ENCODE data around the gene RPA3. TPM values are rescaled to one million over a fixed set of nuclear protein-coding genes. Genes with fewer than 3 reads are reported as not detected.

The RPA3 gene
- total and polyA plus RNA-seq, 2 of the 13 experiments (the other 11 are each of a cell fraction or from before 2014, with no cell fraction given) = 38.3 to 154 TPM

DNA sequence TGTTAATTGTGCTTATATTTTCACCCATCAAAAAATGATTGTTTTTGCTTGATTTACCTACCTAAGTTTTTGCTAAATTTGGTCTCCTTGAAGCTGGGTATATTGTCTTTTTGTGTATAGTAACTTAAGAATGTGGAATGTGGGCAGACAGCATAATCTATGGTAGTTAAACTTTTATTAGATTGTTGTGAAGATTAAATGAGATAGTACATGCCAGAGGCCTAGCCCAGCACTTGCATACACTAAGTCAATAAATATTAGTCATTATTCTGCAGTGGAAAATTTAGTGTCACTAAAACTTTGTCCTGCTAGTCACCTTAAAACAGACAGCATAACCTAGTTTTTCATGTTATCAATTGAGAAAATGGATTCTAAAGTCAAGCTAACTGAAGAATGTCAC lies 19.3 kb upstream of the RPA3 start (continued):
- TF ChIP-seq ZHX1 (CRISPR knock-in tag; IDR thresholded peaks at IDR 0.05; ENCODE audit: low read depth) (no peak), AKAP8 (CRISPR knock-in tag; IDR thresholded peaks at IDR 0.05) (no peak), IKZF4 (CRISPR knock-in tag; IDR thresholded peaks at IDR 0.05; ENCODE audit: borderline replicate concordance, low read depth, not compliant biosample characterization) (no peak)
- TF ChIP-seq, protein P1, sequence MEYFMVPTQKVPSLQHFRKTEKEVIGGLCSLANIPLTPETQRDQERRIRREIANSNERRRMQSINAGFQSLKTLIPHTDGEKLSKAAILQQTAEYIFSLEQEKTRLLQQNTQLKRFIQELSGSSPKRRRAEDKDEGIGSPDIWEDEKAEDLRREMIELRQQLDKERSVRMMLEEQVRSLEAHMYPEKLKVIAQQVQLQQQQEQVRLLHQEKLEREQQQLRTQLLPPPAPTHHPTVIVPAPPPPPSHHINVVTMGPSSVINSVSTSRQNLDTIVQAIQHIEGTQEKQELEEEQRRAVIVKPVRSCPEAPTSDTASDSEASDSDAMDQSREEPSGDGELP (IDR thresholded peaks at IDR 0.05; ENCODE audit: borderline replicate concordance, low read depth) = no peak
- TF ChIP-seq, protein P2, sequence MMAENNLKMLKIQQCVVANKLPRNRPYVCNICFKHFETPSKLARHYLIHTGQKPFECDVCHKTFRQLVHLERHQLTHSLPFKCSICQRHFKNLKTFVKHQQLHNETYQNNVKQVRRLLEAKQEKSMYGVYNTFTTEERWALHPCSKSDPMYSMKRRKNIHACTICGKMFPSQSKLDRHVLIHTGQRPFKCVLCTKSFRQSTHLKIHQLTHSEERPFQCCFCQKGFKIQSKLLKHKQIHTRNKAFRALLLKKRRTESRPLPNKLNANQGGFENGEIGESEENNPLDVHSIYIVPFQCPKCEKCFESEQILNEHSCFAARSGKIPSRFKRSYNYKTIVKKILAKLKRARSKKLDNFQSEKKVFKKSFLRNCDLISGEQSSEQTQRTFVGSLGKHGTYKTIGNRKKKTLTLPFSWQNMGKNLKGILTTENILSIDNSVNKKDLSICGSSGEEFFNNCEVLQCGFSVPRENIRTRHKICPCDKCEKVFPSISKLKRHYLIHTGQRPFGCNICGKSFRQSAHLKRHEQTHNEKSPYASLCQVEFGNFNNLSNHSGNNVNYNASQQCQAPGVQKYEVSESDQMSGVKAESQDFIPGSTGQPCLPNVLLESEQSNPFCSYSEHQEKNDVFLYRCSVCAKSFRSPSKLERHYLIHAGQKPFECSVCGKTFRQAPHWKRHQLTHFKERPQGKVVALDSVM (CRISPR knock-in tag; IDR thresholded peaks at IDR 0.05) = no peak

DNA sequence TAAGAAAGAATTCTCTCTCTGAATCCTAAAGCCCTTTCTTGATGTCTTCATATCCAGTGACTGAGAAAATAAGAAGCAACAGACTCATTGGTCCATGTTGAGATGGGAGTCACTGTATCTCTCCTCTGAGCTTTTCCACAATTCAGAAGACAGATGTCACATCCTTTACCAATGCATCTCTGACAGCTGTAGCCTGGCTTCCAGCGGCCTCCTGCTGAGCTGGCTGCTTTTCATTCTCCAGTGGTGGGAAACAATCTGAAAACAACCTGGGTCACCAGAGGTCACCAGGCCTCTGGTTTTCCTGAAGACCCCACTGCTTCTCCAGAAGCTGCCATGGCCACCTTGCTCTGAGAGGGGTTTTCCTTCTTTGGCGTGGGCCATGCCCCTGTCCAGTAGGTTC lies 18.3 kb upstream of the RPA3 start:
- in situ Hi-C loops (cut with HindIII; ENCODE audit: extremely low pct_ligation_motif_present, low pct_unique_long_range_greater_than_20kb) = no loop called here
- no peaks in the 10 kb centered on the region for H3K9me3 ChIP-seq (ENCODE audit: low read length)
- no peak overlapping the region for H3K4me3 ChIP-seq (replicated peaks in 1 of 3; ENCODE audit: insufficient read depth in 1 of 3, low read depth in 2 of 3, low read length in 3 of 3)
- no peaks in the 10 kb centered on the region for H3K79me2 ChIP-seq (ENCODE audit: insufficient read depth, low read length)
- ATAC-seq (no peak), DNase-seq (ENCODE audit: low spot score) (no peak), FAIRE-seq (no peak)
- H2AFZ ChIP-seq (ENCODE audit: low read length) = no peak overlapping the region
- no peak overlapping the region for H3K4me2 ChIP-seq (ENCODE audit: low read depth, low read length)
- no peaks in the 10 kb centered on the region for H4K20me1 ChIP-seq (ENCODE audit: insufficient read depth, low read length)
- H3K27ac ChIP-seq (ENCODE audit: extremely low read length, insufficient read depth, low read length) = no peak overlapping the region
- no TSS peak for BruUV-seq (replicated peaks)
- ChIA-PET POLR2A (no interaction called here), CTCF (ENCODE audit: low intra/inter-chr PET ratio, low total read pairs) (no interaction called here)
- H3K4me1 ChIP-seq (ENCODE audit: insufficient read depth, low read length) = peaks cover 50% of the 10 kb centered on the region
- intact Hi-C loops (cut with micrococcal nuclease; ENCODE audit: unreplicated experiment) = no loop called here
- H3K9ac ChIP-seq (ENCODE audit: insufficient read depth, low read depth, low read length) = no peak overlapping the region
- no peaks in the 10 kb centered on the region for H3K27me3 ChIP-seq (ENCODE audit: control insufficient read depth in 1 of 2, insufficient read depth in 2 of 2, low read length in 2 of 2)
- WGBS (ENCODE audit: low lambda C conversion rate) = 100% methylated on average over 2 of the region's 2 CpGs
- no peaks in the 10 kb centered on the region for H3K36me3 ChIP-seq (replicated peaks in 1 of 2; ENCODE audit: control insufficient read depth in 1 of 2, insufficient read depth in 2 of 2, low read length in 2 of 2)
- TF ChIP-seq, protein P3, sequence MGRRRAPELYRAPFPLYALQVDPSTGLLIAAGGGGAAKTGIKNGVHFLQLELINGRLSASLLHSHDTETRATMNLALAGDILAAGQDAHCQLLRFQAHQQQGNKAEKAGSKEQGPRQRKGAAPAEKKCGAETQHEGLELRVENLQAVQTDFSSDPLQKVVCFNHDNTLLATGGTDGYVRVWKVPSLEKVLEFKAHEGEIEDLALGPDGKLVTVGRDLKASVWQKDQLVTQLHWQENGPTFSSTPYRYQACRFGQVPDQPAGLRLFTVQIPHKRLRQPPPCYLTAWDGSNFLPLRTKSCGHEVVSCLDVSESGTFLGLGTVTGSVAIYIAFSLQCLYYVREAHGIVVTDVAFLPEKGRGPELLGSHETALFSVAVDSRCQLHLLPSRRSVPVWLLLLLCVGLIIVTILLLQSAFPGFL (CRISPR knock-in tag; IDR thresholded peaks at IDR 0.05) = no peak
- TF ChIP-seq GMEB2 (CRISPR knock-in tag; IDR thresholded peaks at IDR 0.05; ENCODE audit: low read depth) = no peak

Measured in HepG2 (cell line).